Glomerular endothelial cell (primary cell): ENCODE measurements around the gene SH3BP4. TPM values are rescaled to one million over a fixed set of nuclear protein-coding genes. Genes with fewer than 3 reads are reported as not detected.

ENCODE experiments used
- DNase-seq: peaks from one replicate; pipeline ENCODE4 v3.0.0-alpha.2; 2011; ENCODE audit warnings: low read depth, low spot score; ENCODE audit errors: extremely low read depth
- total RNA-seq: library from RNA; depleted of rRNA; stranded (reverse); fragments of >200 nt; gene quantifications from 2 replicates; pipeline ENCODE4 v1.2.3, GENCODE V29; 2015

Gene SH3BP4
- total RNA-seq, 1 donor from 2014 or later: 62.5 TPM

DNA sequence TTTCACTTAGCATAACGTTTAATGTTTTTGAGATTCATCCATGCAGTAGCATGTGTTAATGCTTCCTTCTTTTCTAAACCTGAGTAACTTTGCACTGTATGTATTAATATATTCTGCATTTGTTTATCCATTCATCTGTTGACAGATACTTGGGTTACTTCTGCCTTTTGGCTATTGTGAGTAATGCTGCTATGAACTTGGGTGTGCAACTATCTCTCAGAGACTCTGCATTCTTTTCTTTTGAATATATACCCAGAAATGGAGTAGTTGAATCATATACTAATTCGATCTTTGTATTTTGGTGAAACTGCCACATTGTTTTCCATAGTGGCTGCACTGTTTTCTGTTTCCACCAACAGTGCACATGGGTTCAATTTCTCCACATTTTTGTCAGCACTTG lies 128.3 kb downstream of the SH3BP4 start:
- DNase-seq: no peak

DNA sequence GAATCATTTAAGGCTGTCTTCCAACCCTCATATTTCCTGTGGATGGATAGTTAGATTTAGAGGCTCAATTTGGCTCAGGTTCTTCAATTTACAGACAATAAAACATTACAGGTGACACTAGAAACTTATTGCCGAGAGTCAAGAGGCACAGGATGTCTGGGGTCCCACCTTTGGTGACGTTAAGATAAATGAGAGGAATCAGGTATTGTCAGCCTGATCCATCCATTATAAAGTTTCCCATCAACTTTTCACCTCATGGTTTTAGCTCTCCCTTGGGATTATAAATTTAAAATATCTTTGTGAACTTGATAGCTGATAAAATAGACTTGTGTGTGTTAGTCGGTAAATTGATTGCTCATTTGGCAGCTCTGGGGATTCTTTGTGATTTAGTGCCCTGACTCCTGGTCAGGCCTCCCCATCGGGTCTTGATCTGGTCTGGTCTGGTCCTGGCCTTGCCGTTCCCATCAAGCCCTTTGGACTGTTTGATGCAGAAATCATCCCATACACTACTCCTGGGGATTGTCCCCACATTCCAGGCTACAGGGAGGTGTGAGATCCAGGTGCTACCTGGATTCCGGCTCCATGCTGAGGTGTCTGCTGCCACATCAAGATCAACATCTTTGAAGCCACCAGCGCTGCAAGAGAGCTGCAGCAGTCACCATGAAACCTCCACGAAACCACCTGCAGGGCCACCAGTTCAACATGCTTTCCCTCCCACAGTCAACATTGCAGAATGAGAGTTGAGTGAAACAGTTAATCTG lies 130.9 kb downstream of the SH3BP4 start:
- no peak for DNase-seq

DNA sequence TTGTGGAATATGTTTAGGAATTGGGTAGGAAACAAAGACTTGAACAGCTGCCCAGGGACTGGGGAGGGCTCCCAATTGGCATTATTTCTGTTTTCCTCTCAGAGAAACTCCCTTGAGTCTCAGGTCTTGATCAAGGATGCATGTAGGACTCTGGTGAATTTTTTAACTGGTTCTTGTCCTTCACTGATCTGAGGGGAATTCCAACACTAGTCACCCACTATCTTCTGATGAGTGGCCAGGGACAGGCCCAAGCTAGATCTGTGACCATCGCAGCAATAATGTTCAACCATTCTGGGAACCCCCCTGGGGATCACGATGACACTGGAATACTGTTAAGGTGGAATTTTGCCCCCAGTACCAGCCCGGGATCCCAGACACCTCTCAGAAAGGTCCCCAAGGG lies 132.0 kb downstream of the SH3BP4 start:
- no peak for DNase-seq

DNA sequence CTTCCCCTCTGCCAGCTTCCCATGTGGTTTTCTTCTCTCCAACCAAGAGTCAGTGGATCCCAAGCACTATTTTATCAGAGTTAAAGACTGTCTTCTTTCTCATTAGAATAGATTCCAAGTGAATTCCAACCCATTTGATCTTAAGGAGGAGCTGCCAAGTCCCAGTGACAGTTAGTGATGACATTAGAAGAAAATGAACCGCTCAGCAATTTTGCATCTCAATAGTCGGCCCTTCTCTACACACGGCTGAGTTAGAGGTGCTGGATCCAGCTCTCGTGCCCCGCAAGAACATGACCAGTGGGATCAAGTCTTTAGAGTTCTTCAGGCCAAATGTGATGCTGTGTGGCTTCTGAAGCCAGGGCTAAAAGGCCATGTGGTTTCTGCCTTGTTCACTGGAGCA lies 132.6 kb downstream of the SH3BP4 start:
- DNase-seq: no peak

DNA sequence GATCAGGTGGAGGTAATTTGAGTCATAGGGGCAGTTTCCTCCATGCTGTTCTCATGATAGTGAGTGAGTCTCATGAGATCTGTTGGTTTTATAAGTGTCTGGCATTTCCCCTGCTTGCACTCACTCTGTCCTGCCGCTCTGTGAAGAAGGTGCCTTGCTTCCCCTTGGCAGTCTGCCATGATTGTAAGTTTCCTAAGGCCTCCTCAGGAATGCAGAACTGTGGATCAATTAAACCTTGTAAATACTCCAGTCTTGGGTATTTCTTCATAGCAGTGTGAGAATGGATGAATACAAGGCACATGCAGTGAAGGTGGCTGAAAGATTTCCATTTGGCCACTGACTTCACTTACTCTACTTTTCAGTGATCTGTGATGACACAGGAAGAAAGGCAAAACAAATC lies 133.7 kb downstream of the SH3BP4 start:
- DNase-seq: no peak

DNA sequence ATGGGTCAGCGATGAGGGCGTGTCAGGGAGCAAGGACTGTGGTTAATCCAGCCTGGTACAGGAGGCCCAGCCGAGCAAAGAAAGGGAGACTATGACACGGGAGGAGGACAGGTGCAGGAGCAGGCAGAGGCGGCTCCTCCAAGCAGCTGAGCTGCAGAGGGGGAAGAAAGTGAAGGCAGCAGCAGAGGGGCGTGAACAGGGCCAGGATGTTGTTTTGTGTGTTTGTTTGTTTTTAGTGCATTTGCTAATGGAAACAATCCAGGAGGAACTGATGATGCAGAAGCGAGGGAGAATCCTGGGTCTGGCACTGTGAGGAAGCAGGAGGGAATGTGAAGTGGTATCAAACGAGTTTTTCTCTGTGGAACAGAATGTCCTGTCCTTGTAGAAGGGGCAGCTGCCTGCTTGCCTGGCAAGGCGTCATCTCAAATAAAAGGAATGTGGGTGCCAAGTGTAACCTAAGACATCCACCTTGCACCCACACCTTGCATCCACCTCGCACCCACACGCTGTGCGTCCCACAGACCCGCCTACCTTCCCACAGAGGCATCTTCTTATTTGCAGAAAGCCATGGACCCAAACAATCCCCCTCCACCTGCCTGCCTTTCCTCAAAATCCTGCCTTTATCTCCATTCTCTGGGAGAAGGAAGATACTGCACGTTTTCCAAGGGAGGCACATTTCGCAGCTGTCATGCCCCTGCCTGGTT lies 134.8 kb downstream of the SH3BP4 start:
- no peak for DNase-seq

DNA sequence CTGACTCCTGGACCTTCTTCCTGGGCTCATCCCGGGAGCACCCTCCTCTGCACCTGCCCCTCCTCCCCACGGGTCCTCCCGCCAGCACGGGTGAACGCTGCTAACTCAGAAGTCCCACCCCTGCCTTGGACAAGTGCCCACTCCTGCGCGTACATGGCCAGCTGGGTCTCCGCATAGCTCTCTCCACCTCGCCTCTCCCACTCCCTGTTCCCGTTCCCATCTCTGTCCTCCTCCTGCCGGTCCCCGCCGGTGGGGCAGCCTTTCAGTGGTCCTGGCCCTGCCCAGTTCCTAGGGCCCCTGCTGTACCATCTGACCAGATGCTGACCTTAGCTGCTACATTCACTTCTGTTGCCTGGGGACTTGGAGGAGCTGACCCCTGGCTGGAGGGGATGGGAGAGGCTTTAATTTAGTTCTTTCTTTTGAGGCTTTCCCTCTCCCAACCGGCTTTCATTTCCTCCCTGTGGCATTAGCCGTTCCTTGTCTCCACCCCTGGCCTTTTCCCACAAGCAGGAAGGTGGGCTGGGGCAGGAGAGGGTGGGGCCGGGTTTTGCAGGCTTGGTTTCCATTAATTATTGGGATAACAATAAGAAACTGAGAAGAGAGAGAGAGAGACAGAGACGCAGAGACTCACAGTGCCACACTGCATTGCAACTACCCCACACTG lies 136.1 kb downstream of the SH3BP4 start:
- DNase-seq: no peak

DNA sequence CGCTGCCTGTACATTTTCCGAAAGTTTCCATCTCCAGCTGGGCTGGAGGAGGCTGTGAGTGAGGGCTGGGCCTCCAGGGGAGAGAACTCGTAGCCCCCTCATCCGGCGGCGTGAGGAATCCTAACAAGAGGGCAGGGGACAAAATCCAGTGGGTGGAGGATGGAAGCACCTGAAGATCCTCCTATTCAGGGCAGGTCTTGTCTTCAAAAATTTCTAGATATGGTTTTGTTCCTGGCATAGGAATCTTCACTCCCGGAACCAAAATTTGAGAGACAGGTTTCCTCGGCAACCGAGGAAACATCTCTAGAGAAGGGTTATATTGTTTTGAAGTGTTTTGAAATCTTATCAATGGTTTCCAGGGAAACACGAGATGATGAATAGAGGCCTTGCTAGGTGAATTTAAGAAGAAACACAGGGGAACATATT lies 136.7 kb downstream of the SH3BP4 start:
- DNase-seq: no peak

DNA sequence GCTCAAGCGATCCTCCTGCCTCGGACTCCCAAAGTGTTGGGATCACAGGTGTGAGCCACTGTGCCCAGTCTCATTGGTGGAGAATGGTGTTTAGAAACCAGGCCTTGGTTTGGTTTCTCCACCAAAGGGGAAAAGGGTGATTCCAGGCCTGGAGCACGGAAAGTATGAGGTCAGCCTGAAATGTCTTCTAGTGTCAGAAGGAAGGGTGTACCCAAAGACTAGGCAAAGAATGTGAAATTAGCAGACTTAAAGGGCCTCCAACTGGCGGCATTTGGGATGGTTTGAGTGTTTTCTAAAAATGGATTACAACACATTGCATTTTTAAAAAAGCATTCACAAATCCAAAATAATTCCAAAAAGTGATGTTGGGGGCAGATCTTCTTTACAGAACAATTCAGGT lies 139.6 kb downstream of the SH3BP4 start:
- no peak for DNase-seq

DNA sequence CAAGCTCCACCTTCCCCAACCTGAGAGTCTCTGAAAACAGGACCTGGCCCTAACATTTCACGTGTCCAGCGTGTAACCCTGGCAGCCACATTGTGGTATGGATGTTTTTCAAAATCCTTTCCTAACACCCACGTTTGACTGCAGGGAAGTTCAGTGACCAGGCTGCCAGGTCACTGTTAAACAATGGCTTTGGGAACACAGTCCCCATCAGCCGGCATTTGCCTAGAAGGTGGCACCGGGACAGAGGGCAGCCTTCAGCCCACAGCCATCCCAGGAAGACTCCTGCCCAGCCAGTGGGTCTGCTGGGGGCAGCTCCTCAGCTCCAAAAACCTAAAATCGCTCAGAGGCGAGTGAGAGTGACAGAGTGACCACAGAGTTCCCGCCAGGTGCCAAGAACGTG lies 140.2 kb downstream of the SH3BP4 start:
- DNase-seq: no peak

DNA sequence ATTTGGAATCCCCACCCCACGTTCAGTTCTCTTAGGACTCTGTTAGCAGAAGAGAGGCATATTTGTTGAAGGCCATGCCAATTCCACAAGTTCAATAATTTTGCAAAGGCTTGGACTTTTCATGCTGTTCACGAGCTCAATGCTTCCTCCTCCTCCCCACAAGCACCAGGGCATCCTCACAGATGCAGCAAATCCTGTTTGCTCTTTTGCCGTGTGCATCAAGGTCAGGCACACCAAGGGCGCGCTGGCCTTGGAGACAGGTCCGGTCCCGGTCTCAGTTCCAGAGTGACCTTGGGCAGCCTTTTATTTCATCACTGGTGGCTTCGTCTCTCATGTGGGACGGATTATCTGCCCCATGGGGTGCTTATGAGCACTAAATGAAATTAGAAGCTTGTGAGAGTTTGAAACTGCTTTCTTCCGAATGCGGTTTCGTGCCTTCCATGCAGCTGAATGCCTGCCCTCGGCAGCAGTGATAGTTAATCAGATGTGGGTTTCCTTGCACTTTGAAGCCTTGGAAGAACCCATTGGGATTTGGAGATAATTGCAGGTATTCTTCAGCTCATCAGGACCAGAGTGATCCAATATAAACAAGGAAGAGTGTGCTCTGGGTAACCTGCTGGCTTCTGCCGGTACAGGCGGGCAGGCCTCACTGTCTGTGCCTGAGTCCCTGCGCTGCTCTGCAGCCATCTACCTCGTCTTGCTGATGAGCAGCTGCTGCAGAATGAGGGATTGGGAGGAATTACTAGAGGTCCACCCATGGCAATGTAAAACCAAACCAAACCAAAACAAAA lies 140.8 kb downstream of the SH3BP4 start:
- no peak for DNase-seq

DNA sequence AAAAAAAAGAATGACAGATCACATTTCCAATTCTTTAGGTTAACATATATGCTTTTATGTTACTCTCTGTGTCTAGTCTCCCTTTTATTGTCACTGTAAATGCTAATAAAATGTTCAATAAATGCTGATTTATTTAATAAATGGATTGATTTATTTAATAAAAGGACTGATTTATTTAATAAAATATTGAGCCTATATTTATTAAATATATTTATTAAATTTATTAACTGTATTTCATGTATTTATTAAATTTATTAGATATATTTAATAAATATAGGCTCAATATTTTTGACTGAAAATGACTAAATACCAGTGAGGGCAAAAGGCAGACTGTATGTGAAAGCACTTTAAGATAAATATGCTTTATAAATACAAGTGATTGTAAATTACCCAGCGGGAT lies 142.6 kb downstream of the SH3BP4 start:
- no peak for DNase-seq

DNA sequence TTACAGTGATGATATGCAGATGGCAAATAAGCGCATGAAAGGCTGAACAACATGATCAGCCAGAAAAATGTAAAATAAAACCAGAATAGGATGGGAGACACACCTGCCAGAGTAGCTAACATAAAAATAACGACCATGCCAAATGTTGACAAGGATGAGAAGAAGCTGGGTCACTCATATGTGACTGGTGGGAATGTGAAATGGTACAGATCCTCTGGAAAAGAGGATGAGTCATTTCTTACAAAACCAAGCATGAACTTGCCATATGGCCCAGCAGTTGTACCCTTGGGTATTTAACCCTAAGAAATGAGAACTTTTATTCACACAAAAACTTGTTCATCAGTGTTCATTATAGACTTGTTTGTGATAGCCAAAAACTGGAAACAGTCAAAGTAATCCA lies 143.8 kb downstream of the SH3BP4 start:
- no peak for DNase-seq

DNA sequence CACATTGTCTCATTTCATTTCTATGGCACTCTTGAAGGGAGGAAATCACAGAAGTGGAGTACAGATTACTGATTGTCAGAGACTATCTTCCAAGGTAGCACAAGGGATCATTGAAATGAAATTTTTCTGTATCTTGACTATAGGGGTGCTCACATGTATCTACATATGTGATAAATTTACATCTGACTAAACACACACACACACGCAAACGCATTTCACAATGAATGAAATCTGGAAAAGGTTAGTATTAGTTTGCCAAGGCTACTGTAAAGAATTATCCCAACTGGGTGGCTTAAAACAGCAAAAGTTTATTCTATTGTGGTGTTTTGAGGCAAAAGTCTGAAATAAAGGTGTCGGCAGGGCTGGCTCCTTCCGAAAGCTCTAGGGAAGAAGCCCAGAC lies 144.6 kb downstream of the SH3BP4 start:
- no peak for DNase-seq

DNA sequence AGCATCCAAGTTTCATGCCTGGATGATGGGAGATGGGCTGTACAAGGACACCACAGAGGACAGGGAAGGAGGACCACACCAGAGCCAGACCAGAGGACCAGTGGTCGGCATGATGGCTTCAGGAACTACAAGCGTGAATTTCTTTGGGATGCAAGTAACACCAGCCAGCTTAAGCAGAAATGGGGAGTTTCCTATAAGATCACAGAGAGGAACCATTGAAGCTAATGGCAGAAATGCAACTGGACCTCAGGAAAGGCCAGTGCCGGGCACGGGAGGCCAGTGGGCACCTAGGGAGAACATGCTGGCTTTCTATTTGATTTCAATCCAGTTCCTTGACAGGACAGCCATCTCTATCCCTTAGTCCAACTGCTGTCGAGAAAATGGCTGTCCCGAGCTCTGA lies 145.4 kb downstream of the SH3BP4 start:
- DNase-seq: no peak

DNA sequence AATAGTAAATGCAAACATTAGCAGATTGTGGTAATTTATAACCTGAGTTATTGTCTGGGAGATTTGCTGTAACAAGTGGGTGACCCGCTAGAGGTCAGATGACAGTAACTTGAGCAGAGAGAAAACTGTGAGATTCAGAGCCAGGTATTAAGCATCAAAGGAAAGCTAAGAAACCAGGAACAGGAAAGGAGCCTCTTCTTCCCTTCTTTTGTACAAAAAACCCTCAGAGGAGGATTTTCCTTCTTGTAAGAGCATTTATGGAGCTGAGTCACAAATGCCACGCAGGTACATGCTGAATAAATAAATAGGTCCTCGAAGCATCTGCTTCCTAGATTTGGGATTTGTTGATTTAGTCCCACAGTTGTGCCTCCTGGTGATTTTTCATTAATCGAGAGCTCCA lies 146.5 kb downstream of the SH3BP4 start:
- DNase-seq: no peak

DNA sequence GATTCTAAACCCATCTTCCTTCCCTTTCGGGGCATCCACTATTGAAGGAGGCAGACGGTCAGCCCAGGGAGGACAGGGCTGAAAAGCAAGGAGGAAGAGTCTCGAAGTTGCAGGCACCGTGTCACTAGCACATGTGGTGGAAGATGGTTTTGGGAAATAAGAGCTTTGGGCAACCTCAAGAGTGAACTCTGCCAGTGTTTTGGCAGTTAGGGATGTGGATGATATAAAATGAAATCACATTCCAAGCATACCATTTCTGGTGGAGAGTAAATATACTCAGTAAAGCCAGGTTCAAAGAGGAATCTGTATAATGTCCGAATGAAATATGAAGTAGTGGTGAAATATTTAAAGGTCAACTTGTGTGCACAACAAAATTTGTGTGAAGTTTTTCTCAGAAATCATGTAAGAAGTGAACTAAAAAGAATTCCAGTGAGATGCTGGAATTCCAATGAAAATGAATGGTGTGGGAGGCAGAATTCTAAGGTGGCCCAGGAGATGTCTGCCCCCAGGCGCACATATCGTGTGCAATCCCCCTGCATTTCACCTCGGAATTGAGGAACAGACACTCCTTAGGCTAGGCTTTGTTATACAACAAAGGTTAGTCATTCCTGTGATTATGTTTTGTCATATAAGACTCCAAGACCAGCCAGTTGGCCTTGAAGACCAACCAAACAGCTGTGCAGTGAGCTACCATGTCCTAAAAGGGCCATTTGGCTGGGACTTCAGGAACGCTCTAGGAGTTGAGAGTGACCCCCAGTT lies 147.1 kb downstream of the SH3BP4 start:
- no peak for DNase-seq

DNA sequence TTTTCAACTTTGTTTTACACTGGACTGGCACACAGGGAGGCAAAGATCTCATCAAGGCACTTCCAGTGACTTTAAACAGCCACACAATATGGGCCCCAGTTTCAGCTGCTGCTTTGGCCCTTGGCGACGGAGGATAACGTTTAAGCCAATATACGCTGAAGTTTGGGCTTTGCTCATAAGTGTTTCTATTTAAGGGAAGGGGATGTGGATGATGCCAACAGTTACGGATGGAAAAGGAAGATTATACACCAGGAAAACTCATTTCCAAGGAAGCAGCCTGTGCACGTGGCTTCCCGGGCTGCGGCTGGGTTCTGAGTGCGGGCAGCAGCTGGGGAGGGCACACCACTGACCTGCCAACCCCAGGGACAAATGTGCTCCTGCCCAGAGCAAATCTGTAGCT lies 151.1 kb downstream of the SH3BP4 start:
- no peak for DNase-seq
